Measurements from ENCODE around the gene RNF175.
A peak's percentile ranks its signal among the peaks of the same experiment; 100 is the strongest.

RNF175 gene

DNA sequence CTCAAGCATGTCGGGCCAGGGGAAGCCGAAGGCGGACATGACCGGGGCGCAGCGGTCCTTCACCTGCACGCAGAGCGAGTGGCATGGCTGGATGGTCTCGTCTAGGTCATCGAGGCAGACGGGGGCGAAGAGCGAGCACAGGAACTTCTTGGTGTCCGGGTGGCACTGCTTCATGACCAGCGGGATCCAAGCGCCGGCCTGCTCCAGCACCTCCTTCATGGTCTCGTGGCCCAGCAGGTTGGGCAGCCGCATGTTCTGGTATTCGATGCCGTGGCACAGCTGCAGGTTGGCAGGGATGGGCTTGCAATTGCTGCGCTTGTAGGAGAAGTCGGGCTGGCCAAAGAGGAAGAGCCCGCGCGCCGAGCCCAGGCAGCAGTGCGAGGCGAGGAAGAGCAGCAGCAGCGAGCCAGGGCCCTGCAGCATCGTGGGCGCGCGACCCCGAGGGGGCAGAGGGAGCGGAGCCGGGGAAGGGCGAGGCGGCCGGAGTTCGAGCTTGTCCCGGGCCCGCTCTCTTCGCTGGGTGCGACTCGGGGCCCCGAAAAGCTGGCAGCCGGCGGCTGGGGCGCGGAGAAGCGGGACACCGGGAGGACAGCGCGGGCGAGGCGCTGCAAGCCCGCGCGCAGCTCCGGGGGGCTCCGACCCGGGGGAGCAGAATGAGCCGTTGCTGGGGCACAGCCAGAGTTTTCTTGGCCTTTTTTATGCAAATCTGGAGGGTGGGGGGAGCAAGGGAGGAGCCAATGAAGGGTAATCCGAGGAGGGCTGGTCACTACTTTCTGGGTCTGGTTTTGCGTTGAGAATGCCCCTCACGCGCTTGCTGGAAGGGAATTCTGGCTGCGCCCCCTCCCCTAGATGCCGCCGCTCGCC is 28.8 kb upstream of the RNF175 start, which contains the start of gene SFRP2:
Gene SFRP2, minus strand, starts transcription at position 671 of the 864 bp plus-strand sequence. Its CDS starts 248 bp downstream, at position 423.
- no peak within 1 kb of the TSS for H3K27ac ChIP-seq
- TF ChIP-seq CTCF (conservative IDR thresholded peaks at IDR 0.05) (no peak), ZFX (IDR thresholded peaks at IDR 0.05) (no peak)

DNA sequence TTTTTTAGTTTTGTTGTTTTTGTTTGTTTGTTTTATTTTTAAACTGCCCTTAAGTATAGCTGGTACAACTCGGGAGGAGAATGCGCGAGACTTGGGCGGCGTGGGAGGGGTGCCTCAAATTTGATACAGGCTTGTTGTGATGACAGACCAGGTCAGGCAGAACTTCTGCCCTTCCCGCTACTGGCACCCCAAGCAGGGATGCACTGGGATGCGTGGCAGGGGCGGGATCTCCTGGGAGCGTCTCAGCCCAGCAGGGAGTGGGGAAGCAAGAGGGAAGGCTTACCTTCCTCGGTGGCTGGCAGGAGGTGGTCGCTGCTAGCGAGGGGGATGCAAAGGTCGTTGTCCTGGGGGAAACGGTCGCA is 28.2 kb upstream of the RNF175 start:
- TF ChIP-seq ZFX (IDR thresholded peaks at IDR 0.05) = no peak
- no peak for TF ChIP-seq CTCF (conservative IDR thresholded peaks at IDR 0.05)
- H3K27ac ChIP-seq = no peak overlapping the region

- TF ChIP-seq ZFX (IDR thresholded peaks at IDR 0.05) = no peak
- no peak for TF ChIP-seq CTCF (conservative IDR thresholded peaks at IDR 0.05)
- H3K27ac ChIP-seq = no peak overlapping the region
Measured at GRCh38 chr4:153787575-153787974, 27.8 kb upstream of the RNF175 start.

DNA sequence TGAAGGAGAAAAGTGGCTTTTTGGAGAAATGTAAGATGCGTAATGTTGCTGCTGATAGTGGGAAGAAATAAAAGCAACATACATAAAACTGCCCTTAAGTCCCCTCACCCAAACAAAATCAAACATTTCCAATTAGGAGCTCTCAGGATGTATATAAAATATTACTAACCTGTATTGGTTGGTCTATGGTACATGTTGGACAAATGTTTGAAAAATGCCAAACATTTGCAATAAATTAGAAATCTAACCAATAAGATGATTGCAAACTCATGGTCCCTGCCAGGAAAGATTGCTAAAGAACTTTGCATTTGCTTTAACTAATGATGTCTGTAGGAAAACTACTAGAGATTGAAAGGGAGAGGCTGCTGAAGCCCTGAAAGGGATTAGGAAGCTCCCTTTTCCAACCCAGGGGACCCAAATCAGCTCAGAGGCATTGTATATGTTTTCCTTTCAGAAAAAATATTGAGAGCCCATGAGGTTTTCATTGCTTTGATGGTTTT is 27.3 kb upstream of the RNF175 start:
- H3K27ac ChIP-seq = no peak overlapping the region
- TF ChIP-seq CTCF (conservative IDR thresholded peaks at IDR 0.05) (no peak), ZFX (IDR thresholded peaks at IDR 0.05) (no peak)

DNA sequence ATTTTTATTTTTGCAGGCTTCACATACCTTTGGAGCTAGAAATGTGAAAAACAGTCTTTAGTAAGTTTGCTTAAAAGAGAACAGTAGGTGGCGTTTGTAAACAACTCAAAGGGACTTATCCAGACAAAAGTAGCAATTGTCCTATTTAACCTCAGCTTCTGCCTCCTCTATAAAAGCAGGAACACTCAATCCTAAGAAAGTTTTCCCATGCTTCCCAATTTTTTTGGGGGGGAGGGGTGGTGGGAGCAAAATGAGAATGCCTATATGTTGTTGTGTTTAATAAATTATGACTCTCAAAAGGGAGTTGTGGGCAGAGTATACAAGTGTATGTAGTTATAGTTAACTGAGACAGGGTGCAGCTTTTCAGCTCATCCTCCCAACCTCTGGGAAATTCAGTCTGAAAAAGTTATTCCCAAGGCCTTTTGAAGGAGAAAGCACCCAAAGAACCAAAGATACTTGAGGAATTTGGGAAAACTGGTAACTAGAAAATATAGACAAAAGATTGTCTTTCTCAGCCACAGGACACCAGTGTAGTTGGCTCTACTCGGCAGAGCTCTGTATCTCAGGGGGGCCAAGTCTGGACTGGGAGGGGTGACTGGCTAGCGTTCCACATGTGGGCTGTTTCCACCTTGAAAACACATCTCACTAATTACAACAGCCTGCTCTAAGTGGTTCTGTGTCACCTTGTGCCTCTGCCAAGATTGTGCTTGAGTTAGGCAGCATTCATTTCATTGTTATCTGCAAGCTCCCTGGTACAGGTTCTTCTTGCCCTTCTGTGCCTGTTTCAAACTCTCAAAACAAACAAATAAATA is 26.3 kb upstream of the RNF175 start:
- no peak overlapping the region for H3K27ac ChIP-seq

GRCh38 chr4:153784166-153784699 is 24.4 kb upstream of the RNF175 start:
- H3K27ac ChIP-seq = no peak overlapping the region
- TF ChIP-seq ZFX (IDR thresholded peaks at IDR 0.05) = no peak
- TF ChIP-seq CTCF (conservative IDR thresholded peaks at IDR 0.05) = no peak

More for the DNA sequence above, 26.3 kb upstream of the RNF175 start:
- TF ChIP-seq ZFX (IDR thresholded peaks at IDR 0.05) (no peak), CTCF (conservative IDR thresholded peaks at IDR 0.05) (peak; percentile 65)

All from C4-2B (cell line).